Measurements from ENCODE around the gene SLC12A7. TPM values are rescaled to one million over a fixed set of nuclear protein-coding genes. Genes with fewer than 3 reads are reported as not detected.

SLC12A7 gene
- total RNA-seq, 1 donor from 2014 or later = 24.5 TPM

DNA sequence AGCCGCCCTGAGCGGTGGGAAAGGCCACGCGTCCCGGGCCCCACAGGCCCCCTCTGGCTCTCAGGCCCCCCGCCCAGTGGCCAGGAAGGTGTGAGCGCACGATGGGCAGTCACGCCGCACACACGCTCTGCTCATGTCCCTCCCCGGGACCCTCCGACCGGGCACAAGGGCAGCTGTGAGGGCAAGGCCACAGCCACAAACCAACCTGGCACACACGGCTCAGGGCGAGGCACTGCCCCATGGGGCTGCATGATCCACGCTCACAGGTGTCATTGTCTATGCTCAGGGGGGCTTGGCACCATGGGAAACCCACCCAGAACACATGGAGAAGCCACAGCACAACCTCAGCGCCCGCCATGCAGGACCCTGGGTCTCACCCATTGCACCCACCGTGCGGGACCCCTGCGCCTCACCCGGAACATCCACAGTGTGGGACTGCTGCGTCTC lies 51.3 kb downstream of the SLC12A7 start:
- Mint-ChIP-seq H3K27ac (ENCODE audit: unreplicated experiment) (no peak overlapping the region), H3K4me1 (ENCODE audit: unreplicated experiment) (no peaks in the 10 kb centered on the region), H3K27me3 (ENCODE audit: unreplicated experiment) (peaks cover 5% of the 10 kb centered on the region), H3K36me3 (ENCODE audit: low read depth, unreplicated experiment) (no peaks in the 10 kb centered on the region), H3K4me3 (ENCODE audit: unreplicated experiment) (no peak overlapping the region), H3K9me3 (ENCODE audit: unreplicated experiment) (no peaks in the 10 kb centered on the region)
- TF ChIP-seq, protein P1, sequence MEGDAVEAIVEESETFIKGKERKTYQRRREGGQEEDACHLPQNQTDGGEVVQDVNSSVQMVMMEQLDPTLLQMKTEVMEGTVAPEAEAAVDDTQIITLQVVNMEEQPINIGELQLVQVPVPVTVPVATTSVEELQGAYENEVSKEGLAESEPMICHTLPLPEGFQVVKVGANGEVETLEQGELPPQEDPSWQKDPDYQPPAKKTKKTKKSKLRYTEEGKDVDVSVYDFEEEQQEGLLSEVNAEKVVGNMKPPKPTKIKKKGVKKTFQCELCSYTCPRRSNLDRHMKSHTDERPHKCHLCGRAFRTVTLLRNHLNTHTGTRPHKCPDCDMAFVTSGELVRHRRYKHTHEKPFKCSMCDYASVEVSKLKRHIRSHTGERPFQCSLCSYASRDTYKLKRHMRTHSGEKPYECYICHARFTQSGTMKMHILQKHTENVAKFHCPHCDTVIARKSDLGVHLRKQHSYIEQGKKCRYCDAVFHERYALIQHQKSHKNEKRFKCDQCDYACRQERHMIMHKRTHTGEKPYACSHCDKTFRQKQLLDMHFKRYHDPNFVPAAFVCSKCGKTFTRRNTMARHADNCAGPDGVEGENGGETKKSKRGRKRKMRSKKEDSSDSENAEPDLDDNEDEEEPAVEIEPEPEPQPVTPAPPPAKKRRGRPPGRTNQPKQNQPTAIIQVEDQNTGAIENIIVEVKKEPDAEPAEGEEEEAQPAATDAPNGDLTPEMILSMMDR (IDR thresholded peaks at IDR 0.05; ENCODE audit: unreplicated experiment) = no peak
- DNase-seq (ENCODE audit: low spot score) = no peak

GRCh38 chr5:1059884-1060263 lies 52.0 kb downstream of the SLC12A7 start:
- no peak for DNase-seq (ENCODE audit: low spot score)
- Mint-ChIP-seq H3K36me3 (ENCODE audit: low read depth, unreplicated experiment) (peaks cover 3% of the 10 kb centered on the region), H3K27ac (ENCODE audit: unreplicated experiment) (no peak overlapping the region), H3K4me3 (ENCODE audit: unreplicated experiment) (no peak overlapping the region), H3K9me3 (ENCODE audit: unreplicated experiment) (no peaks in the 10 kb centered on the region), H3K27me3 (ENCODE audit: unreplicated experiment) (peaks cover 5% of the 10 kb centered on the region), H3K4me1 (ENCODE audit: unreplicated experiment) (no peaks in the 10 kb centered on the region)
- TF ChIP-seq, protein P1 (IDR thresholded peaks at IDR 0.05; ENCODE audit: unreplicated experiment) = no peak

GRCh38 chr5:1058988-1059883 lies 52.6 kb downstream of the SLC12A7 start:
- H3K4me1 Mint-ChIP-seq (ENCODE audit: unreplicated experiment) = no peaks in the 10 kb centered on the region
- H3K27me3 Mint-ChIP-seq (ENCODE audit: unreplicated experiment) = peaks cover 5% of the 10 kb centered on the region
- H3K9me3 Mint-ChIP-seq (ENCODE audit: unreplicated experiment) = no peaks in the 10 kb centered on the region
- H3K36me3 Mint-ChIP-seq (ENCODE audit: low read depth, unreplicated experiment) = peaks cover 6% of the 10 kb centered on the region
- TF ChIP-seq, protein P1 (IDR thresholded peaks at IDR 0.05; ENCODE audit: unreplicated experiment) = no peak
- H3K4me3 Mint-ChIP-seq (ENCODE audit: unreplicated experiment) = no peak overlapping the region
- no peak overlapping the region for H3K27ac Mint-ChIP-seq (ENCODE audit: unreplicated experiment)
- no peak for DNase-seq (ENCODE audit: low spot score)

DNA sequence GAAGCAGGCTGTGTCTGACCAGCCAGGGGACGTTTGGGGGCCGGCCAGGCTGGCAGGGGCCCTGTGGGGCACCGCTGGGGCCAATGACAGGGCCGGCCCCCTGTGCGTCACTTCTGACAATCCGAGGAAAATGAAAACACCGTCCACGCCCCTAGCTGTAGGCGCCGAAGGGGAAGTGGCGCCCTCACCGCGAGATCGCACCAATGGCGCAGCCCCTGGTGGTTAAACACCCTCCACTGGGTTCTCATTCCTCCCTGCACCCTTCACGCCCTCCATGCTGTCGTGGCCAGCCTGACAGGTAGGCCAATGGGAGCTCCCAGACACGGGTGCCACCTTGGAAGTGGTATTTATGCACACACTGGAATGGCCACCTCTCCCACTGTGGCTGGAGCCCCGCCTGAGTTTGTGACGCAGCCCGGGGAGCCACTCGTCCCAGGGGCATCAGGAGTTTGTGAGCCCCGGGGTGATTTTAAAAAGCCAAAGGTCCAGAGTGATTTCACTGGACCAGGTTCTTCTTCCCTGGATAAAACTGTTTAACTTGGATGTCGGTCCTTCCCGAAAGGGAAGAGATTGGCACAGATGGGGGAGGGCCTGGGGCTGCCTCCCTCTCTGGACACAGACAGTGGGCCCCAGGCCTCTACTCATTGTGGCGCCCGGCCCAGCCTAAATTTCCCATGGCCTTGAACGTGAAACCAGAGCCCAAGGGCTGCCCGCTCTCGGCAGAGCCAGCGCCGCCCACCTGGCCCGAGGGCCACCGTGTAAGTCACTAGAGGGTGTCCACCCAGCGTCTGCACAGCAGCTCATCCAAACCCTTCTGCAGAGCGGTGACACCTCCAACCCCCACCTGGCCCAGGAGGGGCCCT lies 53.5 kb downstream of the SLC12A7 start:
- Mint-ChIP-seq H3K4me1 (ENCODE audit: unreplicated experiment) (no peaks in the 10 kb centered on the region), H3K4me3 (ENCODE audit: unreplicated experiment) (no peak overlapping the region), H3K9me3 (ENCODE audit: unreplicated experiment) (no peaks in the 10 kb centered on the region), H3K27me3 (ENCODE audit: unreplicated experiment) (peaks cover 5% of the 10 kb centered on the region), H3K27ac (ENCODE audit: unreplicated experiment) (no peak overlapping the region), H3K36me3 (ENCODE audit: low read depth, unreplicated experiment) (peaks cover 6% of the 10 kb centered on the region)
- TF ChIP-seq, protein P1 (IDR thresholded peaks at IDR 0.05; ENCODE audit: unreplicated experiment) = no peak
- DNase-seq (ENCODE audit: low spot score) = no peak
